OCI-LY3 (cell line): Measurements from ENCODE around the gene ENDOU.
"Not testable (repeated sequence)": the region's sequence is repeated elsewhere in the genome, so short reads cannot be mapped to it uniquely, and the experiment has no call there.

Experiments used
- H2AFZ ChIP-seq: fragments of 200-600, 300-600 bp; shearing (Covaris generic); 2 replicates; pipeline ENCODE4 v1.6.0; 2014; ENCODE audit warnings: antibody characterized with exemption, low read depth, low read length
- H3K27ac ChIP-seq: fragments of 200-600, 300-600 bp; sonication (generic); 2 replicates; pipeline ENCODE4 v1.5.1; 2014; ENCODE audit warnings: mild to moderate bottlenecking, low read length, moderate library complexity, mixed read lengths
- H3K27me3 ChIP-seq: fragments of 200-600, 300-600 bp; sonication (generic); 2 replicates; pipeline ENCODE4 v1.6.1; 2014; ENCODE audit warnings: low read depth, low read length, mixed read lengths
- H3K36me3 ChIP-seq: fragments of 200-600, 300-600 bp; sonication (generic); replicated peaks from 2 replicates; pipeline ENCODE3; 2014; ENCODE audit warnings: low read depth, low read length, mixed read lengths
- H3K4me1 ChIP-seq: fragments of 300-600, 200-600 bp; sonication (generic); 2 replicates; pipeline ENCODE4 v1.6.1; 2014; ENCODE audit warnings: low read length, mixed read lengths
- H3K4me2 ChIP-seq: fragments of 200-600, 300-600 bp; sonication (generic); 2 replicates; pipeline ENCODE4 v1.6.1; 2014; ENCODE audit warnings: low read length, mixed read lengths
- H3K4me3 ChIP-seq: fragments of 300-600, 200-600 bp; sonication (generic); 2 replicates; pipeline ENCODE4 v1.5.1; 2014; ENCODE audit warnings: antibody characterized with exemption, mild to moderate bottlenecking, low read length, moderate library complexity
- H3K79me2 ChIP-seq: fragments of 300-600, 200-600 bp; shearing (Covaris generic); 2 replicates; pipeline ENCODE4 v1.6.1; 2014; ENCODE audit warnings: mild to moderate bottlenecking, low read length, mixed read lengths
- H3K9ac ChIP-seq: fragments of 300-600, 200-600 bp; shearing (Covaris generic); 2 replicates; pipeline ENCODE4 v1.6.0; 2014; ENCODE audit warnings: mild to moderate bottlenecking, low read length, moderate library complexity
- H3K9me3 ChIP-seq: fragments of 200-600, 300-600 bp; shearing (Covaris generic); 2 replicates; pipeline ENCODE4 v1.6.1; 2014; ENCODE audit warnings: low read length, mixed read lengths; ENCODE audit not compliant: insufficient read depth
- H4K20me1 ChIP-seq: fragments of 200-600, 300-600 bp; sonication (generic); 2 replicates; pipeline ENCODE4 v1.6.1; 2016; ENCODE audit warnings: low read length, mixed read lengths; ENCODE audit not compliant: insufficient read depth
- EZH2phosphoT487 ChIP-seq: fragments of 200-600 bp; shearing (Covaris generic); IDR thresholded peaks from 2 replicates; pipeline ENCODE4 v1.6.1; 2018; ENCODE audit warnings: antibody characterized with exemption, mixed run types, low read depth
- TF ChIP-seq, protein P1 (sequence below): fragments of 200-600, 300-600 bp; sonication (generic); IDR thresholded peaks from 2 replicates; pipeline ENCODE4 v1.5.1; 2014; ENCODE audit warnings: antibody characterized with exemption, low read length, low read depth

Gene ENDOU

DNA sequence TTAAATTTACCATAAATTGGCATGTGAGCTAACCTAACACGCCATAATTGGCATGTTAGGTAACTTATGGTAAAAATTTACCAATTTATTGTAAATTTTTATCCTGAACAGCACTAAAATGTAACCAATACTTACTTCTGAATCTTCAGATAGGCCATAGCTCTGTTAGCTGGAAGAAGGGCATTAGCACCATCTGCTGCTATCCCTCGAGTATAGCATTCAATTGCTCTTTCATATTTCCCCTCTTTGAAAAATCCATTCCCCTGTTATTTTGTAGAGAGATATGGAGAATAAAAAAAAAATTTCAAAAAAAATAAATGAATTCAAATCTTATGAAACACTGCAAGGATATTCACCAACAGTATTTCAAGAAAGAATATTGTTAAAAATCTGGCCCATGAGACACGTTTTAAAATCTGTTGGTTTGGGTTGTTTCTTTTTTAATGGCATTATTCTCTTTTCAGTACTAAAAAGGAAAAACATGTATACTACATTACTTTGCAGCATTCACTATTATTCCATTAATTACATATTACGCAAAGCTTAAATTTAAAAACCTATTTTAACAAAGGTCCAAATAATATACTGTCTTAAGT is 38.5 kb downstream of the ENDOU start:
- no peaks in the 10 kb centered on the region for H3K79me2 ChIP-seq
- H3K4me3 ChIP-seq = no peak overlapping the region
- no peak overlapping the region for H3K4me2 ChIP-seq
- H3K4me1 ChIP-seq = peaks cover 3% of the 10 kb centered on the region; the same call in 1 of the 2 replicates
- H3K27me3 ChIP-seq = no peaks in the 10 kb centered on the region
- H2AFZ ChIP-seq = no peak overlapping the region
- H3K27ac ChIP-seq = no peak overlapping the region
- H3K9ac ChIP-seq = no peak overlapping the region
- H4K20me1 ChIP-seq = no peaks in the 10 kb centered on the region
- no peaks in the 10 kb centered on the region for H3K9me3 ChIP-seq
- no peak for TF ChIP-seq EZH2phosphoT487
- TF ChIP-seq, protein P1, sequence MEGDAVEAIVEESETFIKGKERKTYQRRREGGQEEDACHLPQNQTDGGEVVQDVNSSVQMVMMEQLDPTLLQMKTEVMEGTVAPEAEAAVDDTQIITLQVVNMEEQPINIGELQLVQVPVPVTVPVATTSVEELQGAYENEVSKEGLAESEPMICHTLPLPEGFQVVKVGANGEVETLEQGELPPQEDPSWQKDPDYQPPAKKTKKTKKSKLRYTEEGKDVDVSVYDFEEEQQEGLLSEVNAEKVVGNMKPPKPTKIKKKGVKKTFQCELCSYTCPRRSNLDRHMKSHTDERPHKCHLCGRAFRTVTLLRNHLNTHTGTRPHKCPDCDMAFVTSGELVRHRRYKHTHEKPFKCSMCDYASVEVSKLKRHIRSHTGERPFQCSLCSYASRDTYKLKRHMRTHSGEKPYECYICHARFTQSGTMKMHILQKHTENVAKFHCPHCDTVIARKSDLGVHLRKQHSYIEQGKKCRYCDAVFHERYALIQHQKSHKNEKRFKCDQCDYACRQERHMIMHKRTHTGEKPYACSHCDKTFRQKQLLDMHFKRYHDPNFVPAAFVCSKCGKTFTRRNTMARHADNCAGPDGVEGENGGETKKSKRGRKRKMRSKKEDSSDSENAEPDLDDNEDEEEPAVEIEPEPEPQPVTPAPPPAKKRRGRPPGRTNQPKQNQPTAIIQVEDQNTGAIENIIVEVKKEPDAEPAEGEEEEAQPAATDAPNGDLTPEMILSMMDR = peak; percentile 71
- peaks cover 37% of the 10 kb centered on the region for H3K36me3 ChIP-seq

DNA sequence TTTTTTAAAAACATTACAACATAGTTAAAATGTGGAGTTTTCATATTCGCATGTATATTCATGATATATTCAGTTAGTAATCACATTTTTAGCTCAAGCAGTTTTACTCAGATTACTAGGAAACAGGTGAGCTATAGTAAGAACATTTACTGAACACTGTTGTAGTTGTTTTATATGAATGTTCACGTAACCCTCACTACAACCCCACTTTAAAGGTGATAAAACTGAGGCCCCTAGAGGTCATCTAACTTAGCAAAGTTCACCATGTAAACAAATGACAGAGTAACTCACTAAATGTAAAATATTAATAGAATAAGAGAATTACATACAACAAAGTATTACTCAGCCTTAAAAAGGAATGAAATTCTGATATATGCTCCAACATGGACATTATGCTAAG is 45.5 kb downstream of the ENDOU start:
- peaks cover 3% of the 10 kb centered on the region; the same call in 1 of the 2 replicates for H3K4me1 ChIP-seq
- no peak overlapping the region for H3K9ac ChIP-seq
- H3K27ac ChIP-seq = no peak overlapping the region
- no peak overlapping the region for H3K4me2 ChIP-seq
- TF ChIP-seq, protein P1 = no peak
- no peak for TF ChIP-seq EZH2phosphoT487
- H3K4me3 ChIP-seq = no peak overlapping the region
- no peaks in the 10 kb centered on the region for H3K9me3 ChIP-seq
- H3K79me2 ChIP-seq = no peaks in the 10 kb centered on the region
- H3K36me3 ChIP-seq = peaks cover 28% of the 10 kb centered on the region
- H3K27me3 ChIP-seq = no peaks in the 10 kb centered on the region
- H2AFZ ChIP-seq = no peak overlapping the region
- H4K20me1 ChIP-seq = no peaks in the 10 kb centered on the region

DNA sequence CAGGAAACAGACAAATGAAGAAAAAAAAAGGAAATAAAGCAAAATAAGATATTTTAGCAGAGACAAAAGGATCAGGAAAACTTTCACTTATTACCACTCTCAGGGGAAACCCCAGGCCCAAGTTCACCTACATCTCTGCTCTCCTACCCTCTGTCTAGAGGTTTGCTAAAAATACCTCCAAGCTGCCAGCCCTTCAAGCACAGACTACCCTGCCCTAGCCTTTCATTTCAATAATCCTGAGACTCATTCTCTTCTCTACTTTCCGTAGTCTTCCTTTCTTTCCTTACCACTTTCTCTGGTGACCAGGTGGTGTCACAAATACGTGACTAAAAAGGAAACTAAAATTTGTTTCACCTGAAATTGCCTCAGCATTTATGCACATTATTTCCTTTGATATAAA is 53.2 kb downstream of the ENDOU start:
- Histone ChIP-seq H3K36me3 (peaks cover 35% of the 10 kb centered on the region), H3K27ac (no peak overlapping the region), H3K4me2 (no peak overlapping the region), H3K9ac (no peak overlapping the region), H4K20me1 (0 out of 2 replicates have a peak, but pooled peaks cover 3% of the 10 kb centered on the region), H3K4me1 (peaks cover 10% of the 10 kb centered on the region), H3K27me3 (no peaks in the 10 kb centered on the region), H2AFZ (no peak overlapping the region), H3K4me3 (no peak overlapping the region), H3K9me3 (no peaks in the 10 kb centered on the region), H3K79me2 (no peaks in the 10 kb centered on the region)
- no peak for TF ChIP-seq EZH2phosphoT487
- TF ChIP-seq, protein P1 = no peak

DNA sequence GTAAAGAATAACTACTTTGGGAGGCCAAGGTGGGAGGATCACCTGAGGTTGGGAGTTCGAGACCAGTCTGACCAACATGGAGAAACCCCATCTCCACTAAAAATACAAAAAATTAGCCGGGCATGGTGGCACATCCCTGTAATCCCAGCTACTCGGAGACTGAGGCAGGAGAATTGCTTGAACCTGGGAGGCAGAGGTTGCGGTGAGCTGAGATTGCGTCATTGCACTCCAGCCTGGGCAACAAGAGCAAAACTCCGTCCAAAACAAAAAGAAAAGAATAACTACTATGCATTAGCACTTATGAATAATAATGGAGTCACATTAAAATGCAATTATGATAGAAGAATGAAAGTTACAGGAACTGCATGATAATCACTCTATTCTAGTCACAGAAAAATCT is 57.4 kb downstream of the ENDOU start:
- H3K4me1 ChIP-seq = peaks cover 12% of the 10 kb centered on the region

More for the DNA sequence above, 57.4 kb downstream of the ENDOU start:
- not testable (repeated sequence) for H3K79me2 ChIP-seq, H3K9ac ChIP-seq, H3K27ac ChIP-seq, H3K4me2 ChIP-seq, H2AFZ ChIP-seq, H3K4me3 ChIP-seq, H3K27me3 ChIP-seq, H3K9me3 ChIP-seq, H4K20me1 ChIP-seq
- H3K36me3 ChIP-seq = peaks cover 57% of the 10 kb centered on the region
